PC-3 (cell line): ENCODE results near the gene PLXNB2.
"Not testable (repeated sequence)": the region's sequence is repeated elsewhere in the genome, so short reads cannot be mapped to it uniquely, and the experiment has no call there.

Experiments used
- CTCF ChIP-seq: fragments of 300-600 bp; sonication (generic); conservative IDR thresholded peaks from 2 replicates; pipeline ENCODE4 v1.5.1; 2017; ENCODE audit warnings: antibody characterized with exemption, low read depth, mild to moderate bottlenecking, low read length
- EZH2 ChIP-seq: fragments of 300-600 bp; sonication (generic); IDR thresholded peaks from one replicate; pipeline ENCODE4 v1.6.1; 2017; ENCODE audit warnings: antibody characterized with exemption, mild to moderate bottlenecking, low read length; ENCODE audit not compliant: unreplicated experiment
- EZH2phosphoT487 ChIP-seq: fragments of 300-600 bp; sonication (generic); IDR thresholded peaks from 2 replicates; pipeline ENCODE4 v1.6.1; 2018; ENCODE audit warnings: mild to moderate bottlenecking, antibody characterized with exemption, low read length, borderline replicate concordance

- not testable (repeated sequence) for TF ChIP-seq CTCF, EZH2, EZH2phosphoT487
These were observed 15.1 kb upstream of the PLXNB2 start for GRCh38 chr22:50322382-50323104.
